ENCODE data around the gene NIPAL1. TPM values are rescaled to one million over a fixed set of nuclear protein-coding genes. Genes with fewer than 3 reads are reported as not detected.

The NIPAL1 gene
- total RNA-seq, 1 experiment from 2014 or later = 0.37 TPM

GRCh38 chr4:48065587-48066052, 49.0 kb downstream of the NIPAL1 start:
- no peak for DNase-seq (ENCODE audit: low spot score)

- DNase-seq (ENCODE audit: low spot score) = no peak
These were observed 51.0 kb downstream of the NIPAL1 start for GRCh38 chr4:48067536-48067935.

- no peak for DNase-seq (ENCODE audit: low spot score)
These were observed 51.6 kb downstream of the NIPAL1 start for GRCh38 chr4:48068182-48068581.

GRCh38 chr4:48069026-48069425, 52.5 kb downstream of the NIPAL1 start:
- no peak for DNase-seq (ENCODE audit: low spot score)

GRCh38 chr4:48071191-48071590, 54.6 kb downstream of the NIPAL1 start:
- DNase-seq (ENCODE audit: low spot score) = no peak

- no peak for DNase-seq (ENCODE audit: low spot score)
These were observed 57.1 kb downstream of the NIPAL1 start for GRCh38 chr4:48073567-48074103.

- DNase-seq (ENCODE audit: low spot score) = no peak
These were observed 58.1 kb downstream of the NIPAL1 start for GRCh38 chr4:48074657-48075056.

- DNase-seq (ENCODE audit: low spot score) = no peak
These were observed 61.9 kb downstream of the NIPAL1 start for GRCh38 chr4:48078425-48078824.

- DNase-seq (ENCODE audit: low spot score) = no peak
These were observed 62.5 kb downstream of the NIPAL1 start for GRCh38 chr4:48078862-48079655.

GRCh38 chr4:48079972-48080391, 63.4 kb downstream of the NIPAL1 start:
- peak; percentile 55 for DNase-seq (ENCODE audit: low spot score)

- DNase-seq (ENCODE audit: low spot score) = no peak
These were observed 64.6 kb downstream of the NIPAL1 start for GRCh38 chr4:48081196-48081595.

GRCh38 chr4:48082956-48083355, 66.4 kb downstream of the NIPAL1 start:
- DNase-seq (ENCODE audit: low spot score) = no peak

GRCh38 chr4:48085821-48086589, 69.4 kb downstream of the NIPAL1 start:
- no peak for DNase-seq (ENCODE audit: low spot score)

Other genes with a start within 250 kb of the NIPAL1 start
- 0.10 and 0.25 TPM in 2 replicates for gene CORIN, start 178.7 kb upstream of the NIPAL1 start, total RNA-seq (2014; rRNA removed; shearing (Covaris generic))
- gene NFXL1, start 102.2 kb upstream of the NIPAL1 start, total RNA-seq (2014; rRNA removed; shearing (Covaris generic)) = 5.7 and 5.8 TPM in 2 replicates
- gene CNGA1, start 91 bp upstream of the NIPAL1 start, total RNA-seq (2014; rRNA removed; shearing (Covaris generic)) = not detected in 2 replicates
- 0.06 and 0.64 TPM in 2 replicates for gene TXK, start 117.5 kb downstream of the NIPAL1 start, total RNA-seq (2014; rRNA removed; shearing (Covaris generic))